Activated B cell treated with CpG ODN at 0.5 μM for 24 hours (primary cell): ENCODE data around the gene GRIK4. TPM values are rescaled to one million over a fixed set of nuclear protein-coding genes. Genes with fewer than 3 reads are reported as not detected.

Experiments
- ATAC-seq: fragments of 200-7000 bp; cut with Tn5 transposase; one replicate; pipeline ENCODE4 v1.10.0; 2021; ENCODE audit warnings: low read depth, mild to moderate bottlenecking, moderate library complexity
- CTCF ChIA-PET: fragments of 350-600 bp; sonication (Branson Sonifier 250); formaldehyde crosslinking; loops from one replicate; lab custom pipeline; 2021; ENCODE audit warnings: antibody characterized with exemption; lab: Charles Lee
- POLR2A ChIA-PET: fragments of 350-600 bp; sonication (Branson Sonifier 250); formaldehyde crosslinking; loops from one replicate; lab custom pipeline; 2021; ENCODE audit warnings: antibody characterized with exemption; lab: Charles Lee
- DNase-seq: peaks from one replicate; pipeline ENCODE4 v3.0.0; 2022
- H3K27ac Mint-ChIP-seq: one replicate; pipeline ENCODE4 v1.8.0; 2020; ENCODE audit warnings: mixed read lengths
- H3K27me3 Mint-ChIP-seq: one replicate; pipeline ENCODE4 v1.8.0; 2021; ENCODE audit warnings: mixed read lengths
- H3K36me3 Mint-ChIP-seq: one replicate; pipeline ENCODE4 v1.8.0; 2021; ENCODE audit warnings: low read depth, mixed read lengths
- H3K4me1 Mint-ChIP-seq: one replicate; pipeline ENCODE4 v1.8.0; 2021; ENCODE audit warnings: mixed read lengths
- H3K4me3 Mint-ChIP-seq: one replicate; pipeline ENCODE4 v1.8.0; 2020; ENCODE audit warnings: mild to moderate bottlenecking, mixed read lengths
- H3K9me3 Mint-ChIP-seq: one replicate; pipeline ENCODE4 v1.8.0; 2020; ENCODE audit warnings: mixed read lengths
- intact Hi-C: fragments of 100-400 bp; cut with micrococcal nuclease; formaldehyde crosslinking; loops from one replicate; pipeline ENCODE4 v1.15.1; 2024
- total RNA-seq: library from RNA; stranded (reverse); gene quantifications from 2 replicates; pipeline ENCODE4 v1.2.3, GENCODE V29; 2022
- TF ChIP-seq, protein P1 (sequence below): fragments of 200-600 bp; IDR thresholded peaks from one replicate; pipeline ENCODE4 v1.8.0; 2022; ENCODE audit warnings: antibody characterized with exemption, mild to moderate bottlenecking

Gene GRIK4
- total RNA-seq, 1 donor from 2014 or later, result not detected

DNA sequence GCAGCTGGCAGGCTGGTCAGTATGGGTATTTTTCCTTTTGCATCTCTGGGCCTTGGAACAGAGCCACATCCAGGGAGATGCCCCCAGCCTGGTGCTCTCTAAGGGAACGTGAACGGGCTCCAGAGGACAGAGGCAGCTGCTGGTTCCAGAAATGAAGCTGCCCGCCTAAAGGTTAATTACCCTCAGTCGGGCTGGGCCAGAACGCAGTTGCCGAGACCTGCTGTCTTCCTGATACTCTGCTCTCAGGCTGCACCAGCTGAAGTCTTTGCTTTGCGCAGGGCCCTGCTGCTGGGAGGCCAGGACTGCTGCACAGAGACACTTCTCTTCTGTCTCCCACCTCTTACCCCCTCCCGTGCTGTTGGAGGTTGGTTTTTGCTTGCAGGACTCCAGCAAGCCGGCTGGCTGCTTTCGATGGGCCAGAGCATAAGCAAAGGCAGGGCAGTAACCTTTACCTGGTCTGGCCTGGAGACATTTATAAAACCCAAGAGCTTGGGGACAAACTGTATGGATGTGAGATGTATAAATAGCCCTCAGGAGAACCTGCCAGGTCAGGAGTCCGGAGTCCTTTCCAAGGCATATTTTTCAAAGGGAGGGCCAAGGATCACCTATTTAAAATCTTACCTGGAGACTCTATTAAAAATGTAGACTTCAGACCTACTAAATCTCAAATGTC, 197.1 kb downstream of the GRIK4 start:
- peaks cover 9% of the 10 kb centered on the region for H3K4me1 Mint-ChIP-seq
- no peaks in the 10 kb centered on the region for H3K36me3 Mint-ChIP-seq
- H3K4me3 Mint-ChIP-seq, result no peak overlapping the region
- ATAC-seq, result no peak
- H3K27ac Mint-ChIP-seq, result no peak overlapping the region
- POLR2A ChIA-PET, result no interaction called here
- H3K9me3 Mint-ChIP-seq, result peaks cover 8% of the 10 kb centered on the region
- H3K27me3 Mint-ChIP-seq, result peaks cover 3% of the 10 kb centered on the region
- TF ChIP-seq, protein P1, sequence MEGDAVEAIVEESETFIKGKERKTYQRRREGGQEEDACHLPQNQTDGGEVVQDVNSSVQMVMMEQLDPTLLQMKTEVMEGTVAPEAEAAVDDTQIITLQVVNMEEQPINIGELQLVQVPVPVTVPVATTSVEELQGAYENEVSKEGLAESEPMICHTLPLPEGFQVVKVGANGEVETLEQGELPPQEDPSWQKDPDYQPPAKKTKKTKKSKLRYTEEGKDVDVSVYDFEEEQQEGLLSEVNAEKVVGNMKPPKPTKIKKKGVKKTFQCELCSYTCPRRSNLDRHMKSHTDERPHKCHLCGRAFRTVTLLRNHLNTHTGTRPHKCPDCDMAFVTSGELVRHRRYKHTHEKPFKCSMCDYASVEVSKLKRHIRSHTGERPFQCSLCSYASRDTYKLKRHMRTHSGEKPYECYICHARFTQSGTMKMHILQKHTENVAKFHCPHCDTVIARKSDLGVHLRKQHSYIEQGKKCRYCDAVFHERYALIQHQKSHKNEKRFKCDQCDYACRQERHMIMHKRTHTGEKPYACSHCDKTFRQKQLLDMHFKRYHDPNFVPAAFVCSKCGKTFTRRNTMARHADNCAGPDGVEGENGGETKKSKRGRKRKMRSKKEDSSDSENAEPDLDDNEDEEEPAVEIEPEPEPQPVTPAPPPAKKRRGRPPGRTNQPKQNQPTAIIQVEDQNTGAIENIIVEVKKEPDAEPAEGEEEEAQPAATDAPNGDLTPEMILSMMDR, result no peak
- CTCF ChIA-PET, result no interaction called here
- no peak for DNase-seq
- intact Hi-C loops, result no loop called here

DNA sequence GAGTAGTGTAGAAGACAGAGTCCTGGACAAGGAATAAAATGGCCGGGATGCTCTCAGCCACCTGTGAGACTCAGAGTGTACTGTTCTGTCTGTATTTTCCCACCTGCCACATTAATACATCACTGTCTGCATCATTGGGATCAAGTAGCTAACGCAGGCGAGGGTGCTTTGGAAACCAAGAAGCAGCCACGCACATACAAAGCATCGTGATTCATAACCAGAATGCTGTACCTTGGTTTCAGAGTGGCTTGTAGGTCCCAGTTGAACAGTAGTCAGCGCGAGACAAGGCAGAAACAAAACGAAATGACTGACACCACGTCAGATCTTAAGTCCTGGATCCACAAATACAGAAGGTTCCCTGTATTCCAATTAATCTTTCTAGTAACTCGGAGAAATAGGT, 198.3 kb downstream of the GRIK4 start:
- ChIA-PET CTCF (no interaction called here), POLR2A (no interaction called here)
- no peaks in the 10 kb centered on the region for H3K36me3 Mint-ChIP-seq
- TF ChIP-seq, protein P1, result no peak
- peaks cover 3% of the 10 kb centered on the region for H3K27me3 Mint-ChIP-seq
- no peak for DNase-seq
- H3K4me1 Mint-ChIP-seq, result no peaks in the 10 kb centered on the region
- peaks cover 8% of the 10 kb centered on the region for H3K9me3 Mint-ChIP-seq
- intact Hi-C loops, result no loop called here
- no peak overlapping the region for H3K4me3 Mint-ChIP-seq
- H3K27ac Mint-ChIP-seq, result no peak overlapping the region
- ATAC-seq, result no peak

DNA sequence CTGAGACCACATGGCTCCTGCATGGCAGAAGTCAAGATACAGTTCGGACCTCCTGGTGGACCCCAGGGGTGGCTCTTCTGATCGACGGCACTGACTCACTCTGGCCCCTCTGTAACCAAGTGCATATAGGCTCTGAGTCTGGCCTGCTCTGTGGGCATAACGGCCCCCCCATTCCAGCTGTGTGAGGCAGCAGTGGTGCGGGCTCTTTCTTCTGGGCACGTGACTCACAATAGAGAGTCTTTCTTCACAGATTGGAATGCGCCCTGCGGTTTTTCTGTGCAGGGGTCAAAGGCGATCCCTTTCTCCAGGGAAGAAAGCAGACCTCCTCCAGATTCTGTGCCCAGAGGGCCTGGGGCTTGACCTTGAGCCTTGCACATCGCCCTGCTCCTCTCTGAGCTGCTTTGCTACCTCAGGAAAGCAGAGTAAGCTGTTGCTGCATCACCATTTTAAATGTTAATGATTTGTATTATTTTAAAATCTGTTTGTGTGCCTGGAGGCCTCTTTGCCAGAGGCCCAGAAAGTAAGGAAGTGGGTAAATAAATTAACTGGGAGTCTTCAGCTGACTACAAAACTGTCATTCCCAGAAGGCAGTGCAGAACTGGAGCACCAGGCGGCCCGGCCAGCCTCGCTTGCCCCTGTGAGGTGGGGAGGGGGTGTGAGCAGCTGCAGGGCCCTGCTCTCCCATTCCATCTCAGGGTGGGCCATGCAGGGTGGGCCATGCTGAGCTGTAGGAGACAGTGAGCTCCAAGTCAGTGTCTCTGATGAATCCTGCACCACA, 199.0 kb downstream of the GRIK4 start:
- no peak overlapping the region for H3K27ac Mint-ChIP-seq
- peaks cover 3% of the 10 kb centered on the region for H3K27me3 Mint-ChIP-seq
- no peaks in the 10 kb centered on the region for H3K36me3 Mint-ChIP-seq
- CTCF ChIA-PET, result no interaction called here
- TF ChIP-seq, protein P1, result no peak
- ATAC-seq (no peak), DNase-seq (no peak)
- peaks cover 6% of the 10 kb centered on the region for H3K4me1 Mint-ChIP-seq
- H3K9me3 Mint-ChIP-seq, result peaks cover 8% of the 10 kb centered on the region
- intact Hi-C loops, result no loop called here
- POLR2A ChIA-PET, result no interaction called here
- H3K4me3 Mint-ChIP-seq, result no peak overlapping the region

DNA sequence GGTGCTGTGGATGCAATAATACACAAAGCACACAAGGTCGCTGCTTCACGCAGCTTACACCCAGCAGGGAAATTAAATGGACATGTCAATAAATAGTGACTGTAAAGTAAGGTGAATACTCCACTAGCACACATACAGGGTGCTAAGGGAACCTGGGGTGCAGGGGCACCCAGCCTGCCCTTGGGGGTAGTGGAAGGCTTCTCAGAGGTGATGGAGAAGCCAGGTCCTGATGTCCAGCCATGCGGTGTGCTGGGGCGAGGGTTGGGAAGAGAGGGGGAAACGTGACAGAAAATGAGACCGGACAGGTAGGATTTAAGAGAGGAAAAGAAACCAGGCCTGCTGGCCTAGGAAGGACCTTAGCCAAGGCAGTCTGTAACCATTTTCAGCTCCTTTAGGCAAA, 200.5 kb downstream of the GRIK4 start:
- Mint-ChIP-seq H3K9me3 (peaks cover 6% of the 10 kb centered on the region), H3K4me3 (no peak overlapping the region), H3K27me3 (peaks cover 5% of the 10 kb centered on the region), H3K27ac (no peak overlapping the region), H3K36me3 (no peaks in the 10 kb centered on the region), H3K4me1 (peaks cover 6% of the 10 kb centered on the region)
- ChIA-PET CTCF (no interaction called here), POLR2A (no interaction called here)
- intact Hi-C loops, result no loop called here
- ATAC-seq, result no peak
- TF ChIP-seq, protein P1, result no peak
- no peak for DNase-seq

DNA sequence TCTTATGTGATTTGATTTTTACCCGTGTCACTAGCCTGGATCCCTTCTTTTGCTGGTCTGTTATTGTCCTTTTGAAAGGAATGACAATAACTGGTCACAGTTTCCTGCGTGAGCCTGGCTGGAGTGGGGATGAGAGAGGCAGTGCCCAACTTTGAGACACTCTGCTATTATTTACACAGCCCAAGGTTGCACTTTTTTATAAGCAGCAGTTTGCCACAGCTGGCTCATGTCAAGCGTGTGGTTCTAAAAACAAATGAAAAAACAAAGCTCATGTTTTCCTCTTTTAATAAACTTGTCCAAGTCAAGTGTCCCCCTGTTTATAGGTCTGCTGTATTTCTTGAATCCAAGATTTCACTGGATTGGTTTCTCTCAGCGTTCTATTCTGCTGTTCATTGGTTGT, 201.3 kb downstream of the GRIK4 start:
- Mint-ChIP-seq H3K9me3 (no peaks in the 10 kb centered on the region), H3K36me3 (no peaks in the 10 kb centered on the region)

More for the DNA sequence above, 201.3 kb downstream of the GRIK4 start:
- Mint-ChIP-seq H3K4me1 (peaks cover 6% of the 10 kb centered on the region), H3K4me3 (no peak overlapping the region), H3K27ac (no peak overlapping the region), H3K27me3 (peaks cover 7% of the 10 kb centered on the region)
- ATAC-seq, result no peak
- intact Hi-C loops, result no loop called here
- CTCF ChIA-PET, result no interaction called here
- POLR2A ChIA-PET, result no interaction called here
- TF ChIP-seq, protein P1, result no peak
- no peak for DNase-seq
